Gastrocnemius medialis (tissue), 4 donors: ENCODE data around the gene WASL.

Experiments used
- CTCF ChIP-seq, 5 experiments: fragments of 450-650 bp in 3 of 5; fragments of 200-600 bp in 2 of 5; sonication (generic) in 2 of 5; IDR thresholded peaks in 4 of 5; conservative IDR thresholded peaks in 1 of 5; 1 replicate in 4 of 5; 2 replicates in 1 of 5; pipeline ENCODE4 v1.5.1; 2016 to 2019; ENCODE audit warnings: antibody characterized with exemption in 5 of 5, mild to moderate bottlenecking in 3 of 5, moderate library complexity in 3 of 5
- POLR2A ChIP-seq, 2 donors: fragments of 450-650 bp; IDR thresholded peaks; one replicate each; pipeline ENCODE4 v1.6.1; 2017; ENCODE audit warnings: antibody characterized with exemption in 2 of 2, mild to moderate bottlenecking in 2 of 2, moderate library complexity in 2 of 2

GRCh38 chr7:123735539-123735938, 13.3 kb downstream of the WASL start:
- TF ChIP-seq CTCF (IDR thresholded peaks at IDR 0.05 in 4 of 5, conservative IDR thresholded peaks at IDR 0.05 in 1 of 5) (no peak), POLR2A (IDR thresholded peaks at IDR 0.05) (no peak)
